Activated CD4-positive, alpha-beta memory T cell treated with anti-CD3 and anti-CD28 coated beads for 36 hours (primary cell): ENCODE results near the gene SFSWAP. TPM values are rescaled to one million over a fixed set of nuclear protein-coding genes. Genes with fewer than 3 reads are reported as not detected.
"Not testable (repeated sequence)": the region's sequence is repeated elsewhere in the genome, so short reads cannot be mapped to it uniquely, and the experiment has no call there.

ENCODE experiments used
- CTCF ChIA-PET: fragments of 350-600 bp; sonication (Branson Sonifier 250); formaldehyde crosslinking; loops from one replicate; lab custom pipeline; 2021; ENCODE audit warnings: antibody characterized with exemption, inconsistent platforms; lab: Charles Lee
- POLR2A ChIA-PET: fragments of 350-600 bp; sonication (Branson Sonifier 250); formaldehyde crosslinking; loops from one replicate; lab custom pipeline; 2021; ENCODE audit warnings: antibody characterized with exemption; lab: Charles Lee
- DNase-seq: peaks from one replicate; pipeline ENCODE4 v3.0.0-alpha.2; 2020
- H3K27ac Mint-ChIP-seq: one replicate; pipeline ENCODE4 v1.8.0; 2021; ENCODE audit warnings: mixed read lengths
- H3K27me3 Mint-ChIP-seq: one replicate; pipeline ENCODE4 v1.8.0; 2021; ENCODE audit warnings: mixed read lengths
- H3K36me3 Mint-ChIP-seq: one replicate; pipeline ENCODE4 v1.8.0; 2021; ENCODE audit warnings: mixed read lengths
- H3K4me1 Mint-ChIP-seq: one replicate; pipeline ENCODE4 v1.8.0; 2021; ENCODE audit warnings: low read depth, mixed read lengths
- H3K4me3 Mint-ChIP-seq: one replicate; pipeline ENCODE4 v1.8.0; 2021; ENCODE audit warnings: mild to moderate bottlenecking, mixed read lengths
- H3K9me3 Mint-ChIP-seq: one replicate; pipeline ENCODE4 v1.8.0; 2021; ENCODE audit warnings: mixed read lengths
- intact Hi-C: fragments of 100-400 bp; cut with micrococcal nuclease; formaldehyde crosslinking; loops from one replicate; pipeline ENCODE4 v1.15.1; 2023
- total RNA-seq, 2 experiments: library from RNA; stranded (reverse); gene quantifications; one replicate each; pipeline ENCODE4 v1.2.3, GENCODE V29; 2021

SFSWAP gene
- total RNA-seq, 2 experiments from 2014 or later: 42.1 to 44.3 TPM

DNA sequence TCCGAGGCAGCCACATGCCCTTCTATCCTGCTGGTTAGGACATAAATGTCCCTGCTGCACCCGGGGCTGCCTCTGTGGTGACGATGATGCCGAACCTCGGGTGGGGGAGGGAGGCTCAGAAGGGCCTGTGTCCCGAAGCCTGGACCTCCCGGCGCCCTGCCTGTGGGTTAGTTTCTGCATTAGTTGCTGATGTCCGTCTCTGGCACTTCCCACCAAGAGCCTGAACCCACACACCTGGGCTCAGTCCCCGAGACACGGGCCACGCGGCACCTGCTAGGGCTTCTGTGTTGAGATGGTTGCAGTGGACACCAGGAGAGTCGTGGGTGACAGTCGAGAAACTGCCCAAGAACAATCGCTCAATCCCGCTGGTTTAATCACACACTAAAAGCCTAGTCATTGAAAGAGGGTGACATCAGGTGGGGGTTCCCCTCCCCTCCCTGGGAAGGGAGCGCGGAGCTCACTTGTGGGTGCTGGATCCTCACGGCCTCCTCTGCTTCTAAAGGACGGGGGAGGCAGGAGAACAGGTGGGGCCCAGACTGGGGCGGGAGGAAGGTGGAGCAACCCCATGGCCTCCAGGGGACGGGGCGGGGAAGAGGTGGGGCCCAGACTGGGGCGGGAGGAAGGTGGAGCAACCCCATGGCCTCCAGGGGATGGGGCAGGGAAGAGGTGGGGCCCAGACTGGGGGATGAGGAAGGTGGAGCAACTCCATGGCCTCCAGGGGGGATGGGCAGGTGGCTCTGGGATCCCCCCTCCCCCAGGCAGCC, 29.0 kb upstream of the SFSWAP start:
- H3K4me1 Mint-ChIP-seq, H3K27ac Mint-ChIP-seq, H3K4me3 Mint-ChIP-seq, intact Hi-C loops, H3K36me3 Mint-ChIP-seq, POLR2A ChIA-PET, H3K9me3 Mint-ChIP-seq, H3K27me3 Mint-ChIP-seq, CTCF ChIA-PET: not testable (repeated sequence)
- DNase-seq: peak; percentile 48

DNA sequence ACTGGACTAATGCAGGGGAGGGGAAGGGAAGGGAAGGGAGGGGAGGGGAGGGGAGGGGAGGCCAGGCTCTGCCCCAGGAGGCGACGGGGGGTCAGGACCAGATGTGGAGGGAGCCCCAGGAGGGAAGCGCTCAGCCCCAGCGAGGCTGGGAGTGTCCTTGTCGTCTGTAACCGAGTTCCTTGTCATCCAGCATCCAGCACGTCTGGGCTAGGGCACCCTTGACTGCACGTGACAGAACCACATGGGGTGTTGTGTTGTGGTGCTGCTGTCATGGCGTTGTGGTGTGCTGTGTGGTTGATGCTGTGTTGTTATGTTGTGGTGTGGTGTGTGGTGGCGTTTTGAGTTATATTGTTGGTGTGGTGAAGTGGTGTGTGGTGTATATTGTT, 28.4 kb upstream of the SFSWAP start:
- H3K36me3 Mint-ChIP-seq: no peaks in the 10 kb centered on the region
- DNase-seq: no peak
- ChIA-PET CTCF (no interaction called here), POLR2A (no interaction called here)
- no peaks in the 10 kb centered on the region for H3K9me3 Mint-ChIP-seq
- H3K27me3 Mint-ChIP-seq: peaks cover 3% of the 10 kb centered on the region
- no peak overlapping the region for H3K4me3 Mint-ChIP-seq
- intact Hi-C loops: no loop called here
- H3K4me1 Mint-ChIP-seq: no peaks in the 10 kb centered on the region
- H3K27ac Mint-ChIP-seq: no peak overlapping the region

GRCh38 chr12:131683266-131684014, 27.4 kb upstream of the SFSWAP start:
- intact Hi-C loops: no loop called here
- no peak for DNase-seq
- CTCF ChIA-PET: no interaction called here
- Mint-ChIP-seq H3K4me3 (no peak overlapping the region), H3K27me3 (peaks cover 3% of the 10 kb centered on the region), H3K36me3 (no peaks in the 10 kb centered on the region), H3K4me1 (no peaks in the 10 kb centered on the region), H3K9me3 (no peaks in the 10 kb centered on the region), H3K27ac (no peak overlapping the region)
- POLR2A ChIA-PET: no interaction called here

DNA sequence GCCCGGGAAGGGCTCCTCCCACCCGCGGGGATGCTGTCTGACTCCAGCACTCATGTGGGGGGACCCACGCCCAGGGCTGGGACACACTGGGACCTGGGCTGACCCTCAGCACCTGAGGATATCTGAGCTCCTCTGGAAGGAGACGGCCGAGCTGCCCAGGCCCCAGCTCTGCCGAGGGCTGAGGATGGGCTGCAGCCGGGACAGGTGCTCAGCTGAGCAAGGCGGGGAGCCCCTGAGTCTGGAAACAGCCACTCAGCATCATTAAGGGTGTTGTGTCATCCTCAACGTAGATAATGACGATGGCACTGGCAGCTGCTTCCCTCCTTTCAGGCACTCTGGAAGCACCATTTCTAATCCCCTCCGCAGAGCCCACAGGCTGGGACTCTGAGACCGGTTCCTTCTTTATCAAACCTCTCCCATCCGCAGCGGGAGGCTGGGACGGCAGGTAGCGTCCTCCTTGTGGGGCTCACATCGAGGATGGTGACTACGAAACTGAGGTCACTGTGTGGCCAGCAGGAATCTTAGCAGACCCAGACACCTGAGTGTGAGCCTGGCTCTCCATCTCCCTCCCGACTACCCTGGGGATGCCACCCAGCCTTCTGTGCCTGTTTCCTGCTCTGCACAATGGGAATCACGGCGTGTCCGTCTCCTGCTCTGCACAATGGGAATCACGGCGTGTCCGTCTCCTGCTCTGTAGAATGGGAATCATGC, 26.7 kb upstream of the SFSWAP start:
- Mint-ChIP-seq H3K27ac (no peak overlapping the region), H3K4me1 (no peaks in the 10 kb centered on the region), H3K27me3 (peaks cover 1% of the 10 kb centered on the region), H3K4me3 (no peak overlapping the region), H3K9me3 (no peaks in the 10 kb centered on the region), H3K36me3 (no peaks in the 10 kb centered on the region)
- POLR2A ChIA-PET: no interaction called here
- CTCF ChIA-PET: no interaction called here
- no peak for DNase-seq
- intact Hi-C loops: no loop called here

DNA sequence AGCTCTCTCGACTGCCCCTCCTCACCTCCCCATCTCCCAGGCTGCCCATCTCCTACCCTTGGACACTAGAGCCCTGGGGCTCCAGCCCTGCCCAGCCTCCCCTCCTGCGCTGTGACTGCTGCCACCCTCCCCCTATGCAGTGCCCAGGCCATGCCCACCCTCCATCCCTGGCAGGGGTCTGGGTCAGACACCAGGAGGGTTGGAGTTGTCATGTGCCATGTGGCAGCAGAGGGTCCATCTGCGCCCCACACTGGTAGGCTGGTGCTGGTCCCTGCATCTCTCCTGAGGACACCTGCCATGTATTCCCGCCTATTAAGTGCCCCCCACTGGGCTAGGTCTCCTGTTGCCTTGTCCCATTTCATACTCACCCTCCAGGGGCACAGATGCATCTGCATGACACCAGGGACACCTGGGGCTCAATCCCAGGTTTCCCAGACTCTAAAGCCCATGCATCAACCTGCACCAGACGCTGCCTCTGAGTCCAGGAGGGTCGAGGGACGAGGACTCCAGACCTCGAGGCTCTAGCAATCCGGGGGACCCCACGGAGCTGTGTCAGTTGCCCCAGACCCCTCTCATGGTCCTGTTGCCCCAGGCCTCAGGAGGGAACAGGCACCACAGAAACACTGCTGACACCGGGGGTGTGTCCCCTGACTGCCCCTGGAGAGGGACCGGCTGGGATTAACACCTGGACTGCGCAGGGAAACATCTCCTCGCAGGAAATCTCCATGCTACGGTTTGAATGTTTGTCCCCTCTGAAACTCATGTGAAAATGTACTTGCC, 23.4 kb upstream of the SFSWAP start:
- H3K36me3 Mint-ChIP-seq: no peaks in the 10 kb centered on the region
- no peaks in the 10 kb centered on the region for H3K9me3 Mint-ChIP-seq
- CTCF ChIA-PET: no interaction called here
- no peak overlapping the region for H3K4me3 Mint-ChIP-seq
- no peak for DNase-seq
- H3K27ac Mint-ChIP-seq: no peak overlapping the region
- intact Hi-C loops: no loop called here
- POLR2A ChIA-PET: no interaction called here
- H3K27me3 Mint-ChIP-seq: peaks cover 7% of the 10 kb centered on the region
- H3K4me1 Mint-ChIP-seq: no peaks in the 10 kb centered on the region

GRCh38 chr12:131688131-131688844, 22.6 kb upstream of the SFSWAP start:
- POLR2A ChIA-PET: no interaction called here

DNA sequence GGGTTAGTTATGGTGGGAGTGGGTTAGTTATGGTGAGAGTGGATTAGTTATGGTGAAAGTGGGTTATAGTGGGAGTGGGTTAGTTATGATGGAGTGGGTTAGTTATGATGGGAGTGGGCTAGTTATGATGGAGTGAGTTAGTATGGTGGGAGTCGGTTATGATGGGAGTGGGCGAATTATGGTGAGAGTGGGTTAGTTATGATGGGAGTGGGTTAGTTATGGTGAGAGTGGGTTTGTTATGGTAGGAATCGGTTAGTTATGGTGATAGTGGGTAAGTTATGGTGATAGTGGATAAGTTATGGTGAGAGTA, 22.1 kb upstream of the SFSWAP start:
- no peaks in the 10 kb centered on the region for H3K4me1 Mint-ChIP-seq
- no peak overlapping the region for H3K4me3 Mint-ChIP-seq
- H3K9me3 Mint-ChIP-seq: no peaks in the 10 kb centered on the region
- no peak overlapping the region for H3K27ac Mint-ChIP-seq
- intact Hi-C loops: no loop called here
- H3K36me3 Mint-ChIP-seq: no peaks in the 10 kb centered on the region
- peaks cover 6% of the 10 kb centered on the region for H3K27me3 Mint-ChIP-seq
- DNase-seq: no peak
- POLR2A ChIA-PET: no interaction called here
- CTCF ChIA-PET: no interaction called here

More at GRCh38 chr12:131688131-131688844, 22.6 kb upstream of the SFSWAP start:
- Mint-ChIP-seq H3K4me1 (no peaks in the 10 kb centered on the region), H3K27ac (no peak overlapping the region), H3K36me3 (no peaks in the 10 kb centered on the region), H3K4me3 (no peak overlapping the region), H3K27me3 (peaks cover 6% of the 10 kb centered on the region), H3K9me3 (no peaks in the 10 kb centered on the region)
- intact Hi-C loops: no loop called here
- CTCF ChIA-PET: no interaction called here
- no peak for DNase-seq

GRCh38 chr12:131690320-131690719, 20.6 kb upstream of the SFSWAP start:
- no peaks in the 10 kb centered on the region for H3K36me3 Mint-ChIP-seq
- CTCF ChIA-PET: no interaction called here

GRCh38 chr12:131692431-131692830, 18.5 kb upstream of the SFSWAP start:
- no peaks in the 10 kb centered on the region for H3K9me3 Mint-ChIP-seq
- intact Hi-C loops: no loop called here
- no peak for DNase-seq
- CTCF ChIA-PET: no interaction called here
- H3K27me3 Mint-ChIP-seq: peaks cover 7% of the 10 kb centered on the region
- no peak overlapping the region for H3K4me3 Mint-ChIP-seq
- POLR2A ChIA-PET: no interaction called here
- no peak overlapping the region for H3K27ac Mint-ChIP-seq
- no peaks in the 10 kb centered on the region for H3K36me3 Mint-ChIP-seq
- no peaks in the 10 kb centered on the region for H3K4me1 Mint-ChIP-seq

More at GRCh38 chr12:131690320-131690719, 20.6 kb upstream of the SFSWAP start:
- POLR2A ChIA-PET: no interaction called here
- intact Hi-C loops: no loop called here
- H3K27ac Mint-ChIP-seq: no peak overlapping the region
- DNase-seq: no peak
- peaks cover 7% of the 10 kb centered on the region for H3K27me3 Mint-ChIP-seq
- no peaks in the 10 kb centered on the region for H3K9me3 Mint-ChIP-seq
- H3K4me1 Mint-ChIP-seq: no peaks in the 10 kb centered on the region
- H3K4me3 Mint-ChIP-seq: no peak overlapping the region

DNA sequence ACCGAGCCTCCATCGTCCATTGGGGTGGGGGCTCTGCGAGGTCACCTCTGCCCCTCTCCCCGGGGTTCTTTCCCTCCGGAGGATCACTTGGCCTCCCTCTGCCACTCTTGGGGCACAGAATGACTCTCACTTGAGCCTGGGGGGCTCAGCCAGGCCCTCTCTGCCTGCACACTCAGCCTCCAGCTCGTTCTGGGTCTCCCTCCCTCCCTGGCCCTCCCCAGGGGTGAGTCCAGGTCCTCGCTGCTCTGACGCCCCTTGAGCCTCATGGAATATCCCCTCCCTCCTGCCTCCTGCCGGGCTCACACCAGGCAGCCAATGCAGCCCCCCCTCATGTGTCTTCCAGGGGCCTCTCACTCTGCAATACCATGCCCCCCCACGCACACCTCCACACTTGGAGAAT, 17.7 kb upstream of the SFSWAP start:
- POLR2A ChIA-PET: no interaction called here
- Mint-ChIP-seq H3K36me3 (no peaks in the 10 kb centered on the region), H3K4me3 (no peak overlapping the region), H3K27ac (no peak overlapping the region), H3K4me1 (no peaks in the 10 kb centered on the region), H3K9me3 (no peaks in the 10 kb centered on the region), H3K27me3 (peaks cover 7% of the 10 kb centered on the region)
- CTCF ChIA-PET: no interaction called here
- no peak for DNase-seq
- intact Hi-C loops: no loop called here

DNA sequence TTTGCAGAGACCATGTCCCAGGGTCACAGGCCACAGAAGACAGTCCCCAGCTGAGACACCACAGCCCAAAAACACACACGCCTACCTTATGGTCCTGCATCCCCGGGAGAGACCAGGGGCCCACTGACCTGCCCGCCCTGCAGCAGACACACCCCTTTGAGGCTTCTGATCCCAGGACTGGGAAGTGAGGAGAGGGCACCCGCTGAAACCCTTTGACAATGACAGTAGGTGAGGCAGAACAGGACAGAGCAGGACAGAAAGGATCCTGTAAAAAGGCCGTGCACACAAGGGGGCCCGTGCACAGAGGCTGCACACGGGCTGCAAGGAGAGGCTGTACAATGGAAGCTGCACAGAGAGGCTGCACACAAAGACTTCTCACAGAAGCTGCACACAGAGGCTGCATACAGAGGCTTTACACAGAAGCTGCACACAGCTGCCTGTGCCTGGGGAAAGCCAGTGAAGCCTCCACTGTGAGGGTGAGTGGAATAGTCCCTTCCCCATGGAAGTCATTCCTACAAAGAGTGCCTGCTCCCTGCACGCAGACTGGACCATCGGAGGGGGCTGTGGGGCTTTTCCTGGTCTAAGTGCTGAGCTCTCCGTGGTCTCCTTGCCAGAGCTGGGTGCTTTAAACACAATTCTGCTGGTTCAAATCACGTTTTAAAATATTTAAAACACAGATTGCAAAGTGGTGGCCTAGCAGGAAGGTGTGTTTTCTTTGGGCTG, 16.6 kb upstream of the SFSWAP start:
- peaks cover 7% of the 10 kb centered on the region for H3K27me3 Mint-ChIP-seq
- ChIA-PET POLR2A (no interaction called here), CTCF (no interaction called here)
- intact Hi-C loops: no loop called here
- DNase-seq: no peak
- H3K9me3 Mint-ChIP-seq: no peaks in the 10 kb centered on the region
- no peak overlapping the region for H3K4me3 Mint-ChIP-seq
- H3K36me3 Mint-ChIP-seq: no peaks in the 10 kb centered on the region
- no peaks in the 10 kb centered on the region for H3K4me1 Mint-ChIP-seq
- no peak overlapping the region for H3K27ac Mint-ChIP-seq
